K562 (cell line): ENCODE results near the gene RNF166.

ENCODE experiments used
- HCFC1 ChIP-seq: IDR thresholded peaks from 2 replicates; pipeline ENCODE4 v1.6.1; 2012; ENCODE audit warnings: low read depth, low read length, improper control_type of control experiment
- HDAC2 ChIP-seq: fragments of 450-650 bp; IDR thresholded peaks from 2 replicates; pipeline ENCODE4 v1.6.1; 2016; ENCODE audit warnings: mild to moderate bottlenecking
- POLR2A ChIP-seq: fragments of 450-650 bp; conservative IDR thresholded peaks from 2 replicates; pipeline ENCODE4 v1.6.1; 2016
- RCOR1 ChIP-seq, 2 experiments: IDR thresholded peaks; 2 replicates each; pipeline ENCODE4 v1.6.1; 2012; ENCODE audit warnings: low read depth in 2 of 2, low read length in 2 of 2, borderline replicate concordance in 1 of 2, improper control_type of control experiment in 1 of 2
- SP1 ChIP-seq: sonication (generic); formaldehyde crosslinking; IDR thresholded peaks from 2 replicates; pipeline ENCODE4 v1.8.1; 2022; ENCODE audit warnings: mild to moderate bottlenecking, missing genetic modification reagents
- TAF1 ChIP-seq: IDR thresholded peaks from 2 replicates; pipeline ENCODE4 v1.6.1; 2011; ENCODE audit warnings: mild to moderate bottlenecking, low read length, moderate library complexity; ENCODE audit not compliant: insufficient read depth, control insufficient read depth, severe bottlenecking; ENCODE audit errors: extremely low read depth
- TCF7 ChIP-seq: sonication (generic); IDR thresholded peaks from 2 replicates; pipeline ENCODE4 v1.6.1; 2016; ENCODE audit warnings: antibody characterized with exemption, borderline replicate concordance
- ZNF639 ChIP-seq, 2 experiments: fragments of 200-800 bp in 1 of 2; sonication (Bioruptor generic) in 1 of 2; sonication (generic) in 1 of 2; formaldehyde crosslinking in 1 of 2; IDR thresholded peaks in 1 of 2; conservative IDR thresholded peaks in 1 of 2; 2 replicates each; pipeline versions ENCODE4 v1.5.0 to v1.6.1; 2016 to 2020; ENCODE audit warnings: missing compliant biosample characterization in 1 of 2, missing genetic modification characterization in 1 of 2, missing genetic modification reagents in 1 of 2

- no peak for TF ChIP-seq TCF7
- TF ChIP-seq RCOR1 (IDR thresholded peaks at IDR 0.05; ENCODE audit: borderline replicate concordance in 1 of 2, low read depth in 2 of 2, low read length in 2 of 2): no peak
- TF ChIP-seq POLR2A: no peak
- no peak for TF ChIP-seq HDAC2
- TF ChIP-seq TAF1: no peak
- no peak; a peak in 1 of 4 replicates for TF ChIP-seq ZNF639 (CRISPR knock-in tag; conservative IDR thresholded peaks at IDR 0.05 in 1 of 2, IDR thresholded peaks at IDR 0.05 in 1 of 2)
- TF ChIP-seq SP1 (CRISPR knock-in tag): no peak
- TF ChIP-seq HCFC1: no peak
These were observed 20.2 kb downstream of the RNF166 start for GRCh38 chr16:88686062-88686438.
